Dedifferentiated amniotic fluid mesenchymal stem cell (primary cell): Measurements from ENCODE around the gene OR10A6.
A peak's percentile ranks its signal among the peaks of the same experiment; 100 is the strongest.

ENCODE experiments used
- DNase-seq: peaks from one replicate; pipeline ENCODE4 v3.0.0-alpha.2; 2016; ENCODE audit errors: extremely low spot score

The OR10A6 gene

GRCh38 chr11:7931168-7931567 lies at the start of gene OR10A6:
TSS of gene OR10A6 (minus strand) at chr11:7931268. CDS start at chr11:7928662, 2,606 bp downstream.
- DNase-seq = no peak

GRCh38 chr11:7977232-7977917 lies 46.3 kb upstream of the OR10A6 start:
- DNase-seq = peak; percentile 93

- DNase-seq = no peak
Measured at GRCh38 chr11:7974668-7975067, 43.6 kb upstream of the OR10A6 start.

GRCh38 chr11:7973011-7973410 lies 41.9 kb upstream of the OR10A6 start:
- no peak for DNase-seq

GRCh38 chr11:7971846-7972245 lies 40.8 kb upstream of the OR10A6 start:
- no peak for DNase-seq

GRCh38 chr11:7969756-7970646 lies 38.9 kb upstream of the OR10A6 start:
- peak; percentile 49 for DNase-seq

GRCh38 chr11:7968686-7969085 lies 37.6 kb upstream of the OR10A6 start:
- peak; percentile 48 for DNase-seq

GRCh38 chr11:7967826-7968225 lies 36.8 kb upstream of the OR10A6 start:
- DNase-seq = no peak

GRCh38 chr11:7967097-7967496 lies 36.0 kb upstream of the OR10A6 start:
- DNase-seq = no peak

GRCh38 chr11:7965386-7965785 lies 34.3 kb upstream of the OR10A6 start, which contains the start of gene NLRP10:
TSS of gene NLRP10 (minus strand) at chr11:7965447. CDS start at chr11:7963495, 1,952 bp downstream.
- DNase-seq = peak; percentile 77

GRCh38 chr11:7964873-7965272 lies 33.8 kb upstream of the OR10A6 start:
- peak; percentile 58 for DNase-seq

- DNase-seq = no peak
Measured at GRCh38 chr11:7964261-7964660, 33.2 kb upstream of the OR10A6 start.

GRCh38 chr11:7955191-7955590 lies 24.1 kb upstream of the OR10A6 start:
- DNase-seq = no peak

GRCh38 chr11:7949934-7950333 lies 18.9 kb upstream of the OR10A6 start:
- no peak for DNase-seq

- no peak for DNase-seq
Measured at GRCh38 chr11:7944123-7944522, 13.1 kb upstream of the OR10A6 start.

- DNase-seq = no peak
Measured at GRCh38 chr11:7941608-7942007, 10.5 kb upstream of the OR10A6 start, which contains the start of gene OR10A3. TSS of gene OR10A3 (minus strand) at chr11:7941708. CDS start at chr11:7939520, 2,188 bp downstream.

GRCh38 chr11:7941146-7941545 lies 10.1 kb upstream of the OR10A6 start:
- no peak for DNase-seq

GRCh38 chr11:7936615-7937014 lies 5.5 kb upstream of the OR10A6 start:
- no peak for DNase-seq

GRCh38 chr11:7927635-7928034 lies 3.4 kb downstream of the OR10A6 start:
- no peak for DNase-seq

- DNase-seq = no peak
Measured at GRCh38 chr11:7924536-7924935, 6.5 kb downstream of the OR10A6 start.

- no peak for DNase-seq
Measured at GRCh38 chr11:7918141-7918540, 12.9 kb downstream of the OR10A6 start.

- DNase-seq = no peak
Measured at GRCh38 chr11:7911011-7911410, 20.1 kb downstream of the OR10A6 start.

GRCh38 chr11:7910286-7910788 lies 20.7 kb downstream of the OR10A6 start:
- no peak for DNase-seq
